ENCODE results near the gene ST6GALNAC3.
"Not testable (repeated sequence)": the region's sequence is repeated elsewhere in the genome, so short reads cannot be mapped to it uniquely, and the experiment has no call there.

The ST6GALNAC3 gene

GRCh38 chr1:76607717-76608116, 533.2 kb downstream of the ST6GALNAC3 start:
- no peak for DNase-seq (ENCODE audit: insufficient read length, low spot score)
- no peak for FAIRE-seq

- no peak for DNase-seq (ENCODE audit: insufficient read length, low spot score)
- FAIRE-seq: no peak
Measured at GRCh38 chr1:76611770-76612445, 537.4 kb downstream of the ST6GALNAC3 start.

- DNase-seq (ENCODE audit: insufficient read length, low spot score): no peak
- no peak for FAIRE-seq
Measured at GRCh38 chr1:76613886-76614285, 539.3 kb downstream of the ST6GALNAC3 start.

GRCh38 chr1:76615253-76616035, 540.9 kb downstream of the ST6GALNAC3 start:
- DNase-seq (ENCODE audit: insufficient read length, low spot score) (no peak), FAIRE-seq (no peak)

- FAIRE-seq (no peak), DNase-seq (ENCODE audit: insufficient read length, low spot score) (no peak)
Measured at GRCh38 chr1:76620371-76620770, 545.8 kb downstream of the ST6GALNAC3 start.

GRCh38 chr1:76622774-76623528, 548.4 kb downstream of the ST6GALNAC3 start:
- FAIRE-seq: no peak
- no peak for DNase-seq (ENCODE audit: insufficient read length, low spot score)

GRCh38 chr1:76625886-76626678, 551.5 kb downstream of the ST6GALNAC3 start:
- FAIRE-seq: no peak
- no peak for DNase-seq (ENCODE audit: insufficient read length, low spot score)

GRCh38 chr1:76627498-76627897, 553.0 kb downstream of the ST6GALNAC3 start:
- DNase-seq (ENCODE audit: insufficient read length, low spot score) (no peak), FAIRE-seq (no peak)

- no peak for FAIRE-seq
- no peak for DNase-seq (ENCODE audit: insufficient read length, low spot score)
Measured at GRCh38 chr1:76627901-76628300, 553.4 kb downstream of the ST6GALNAC3 start.

- FAIRE-seq: no peak
- no peak for DNase-seq (ENCODE audit: insufficient read length, low spot score)
Measured at GRCh38 chr1:76632136-76632535, 557.6 kb downstream of the ST6GALNAC3 start.

GRCh38 chr1:76635784-76636183, 561.2 kb downstream of the ST6GALNAC3 start:
- FAIRE-seq (no peak), DNase-seq (ENCODE audit: insufficient read length, low spot score) (no peak)

- FAIRE-seq (no peak), DNase-seq (ENCODE audit: insufficient read length, low spot score) (no peak)
Measured at GRCh38 chr1:76639181-76639580, 564.6 kb downstream of the ST6GALNAC3 start.

- DNase-seq (ENCODE audit: insufficient read length, low spot score): no peak
- FAIRE-seq: no peak
Measured at GRCh38 chr1:76640092-76640491, 565.5 kb downstream of the ST6GALNAC3 start.

GRCh38 chr1:76640723-76641122, 566.2 kb downstream of the ST6GALNAC3 start:
- FAIRE-seq: no peak
- DNase-seq (ENCODE audit: insufficient read length, low spot score): no peak

GRCh38 chr1:76644139-76644538, 569.6 kb downstream of the ST6GALNAC3 start:
- no peak for FAIRE-seq

GRCh38 chr1:76652860-76653259, 578.3 kb downstream of the ST6GALNAC3 start:
- not testable (repeated sequence) for DNase-seq (ENCODE audit: insufficient read length, low spot score); FAIRE-seq

More at GRCh38 chr1:76644139-76644538, 569.6 kb downstream of the ST6GALNAC3 start:
- DNase-seq (ENCODE audit: insufficient read length, low spot score): no peak

GRCh38 chr1:76657623-76658022, 583.1 kb downstream of the ST6GALNAC3 start:
- no peak for FAIRE-seq
- DNase-seq (ENCODE audit: insufficient read length, low spot score): no peak

- DNase-seq (ENCODE audit: insufficient read length, low spot score): no peak
- FAIRE-seq: no peak
Measured at GRCh38 chr1:76659171-76659940, 584.8 kb downstream of the ST6GALNAC3 start.

GRCh38 chr1:76661531-76661930, 587.0 kb downstream of the ST6GALNAC3 start:
- DNase-seq (ENCODE audit: insufficient read length, low spot score): no peak
- no peak for FAIRE-seq

- no peak for FAIRE-seq
- no peak for DNase-seq (ENCODE audit: insufficient read length, low spot score)
Measured at GRCh38 chr1:76666499-76666898, 592.0 kb downstream of the ST6GALNAC3 start.

Measured in GM19239 (cell line).